Activated T-cell treated with anti-CD3 and anti-CD28 coated beads, Interleukin-2, amount 50 U/mL, for 24 hours (primary cell): ENCODE measurements around the gene VEPH1.

Experiments
- DNase-seq: peaks from one replicate; pipeline ENCODE4 v3.0.0-alpha.2; 2020
- H3K27ac Mint-ChIP-seq: 2 replicates; pipeline ENCODE4 v1.8.0; 2020; ENCODE audit warnings: mild to moderate bottlenecking, mixed read lengths
- H3K27me3 Mint-ChIP-seq: 2 replicates; pipeline ENCODE4 v1.8.0; 2020; ENCODE audit warnings: mixed read lengths
- H3K36me3 Mint-ChIP-seq: 2 replicates; pipeline ENCODE4 v1.8.0; 2020; ENCODE audit warnings: low read depth, mixed read lengths
- H3K4me1 Mint-ChIP-seq: 2 replicates; pipeline ENCODE4 v1.8.0; 2020; ENCODE audit warnings: low read depth, mixed read lengths
- H3K4me3 Mint-ChIP-seq: 2 replicates; pipeline ENCODE4 v1.8.0; 2020; ENCODE audit warnings: mild to moderate bottlenecking, moderate library complexity, mixed read lengths
- H3K9me3 Mint-ChIP-seq: 2 replicates; pipeline ENCODE4 v1.8.0; 2020; ENCODE audit warnings: mixed read lengths

Gene VEPH1

GRCh38 chr3:157381606-157382005 lies 121.6 kb downstream of the VEPH1 start:
- H3K4me1 Mint-ChIP-seq, result no peaks in the 10 kb centered on the region
- H3K27ac Mint-ChIP-seq, result no peak overlapping the region
- DNase-seq, result no peak
- H3K9me3 Mint-ChIP-seq, result no peaks in the 10 kb centered on the region
- no peaks in the 10 kb centered on the region for H3K27me3 Mint-ChIP-seq
- H3K4me3 Mint-ChIP-seq, result no peak overlapping the region
- H3K36me3 Mint-ChIP-seq, result no peaks in the 10 kb centered on the region

GRCh38 chr3:157379525-157380140 lies 123.6 kb downstream of the VEPH1 start:
- Mint-ChIP-seq H3K4me1 (no peaks in the 10 kb centered on the region), H3K27ac (no peak overlapping the region), H3K4me3 (no peak overlapping the region), H3K36me3 (no peaks in the 10 kb centered on the region), H3K9me3 (no peaks in the 10 kb centered on the region), H3K27me3 (no peaks in the 10 kb centered on the region)
- DNase-seq, result no peak

- no peaks in the 10 kb centered on the region for H3K27me3 Mint-ChIP-seq
Observed at GRCh38 chr3:157376603-157377300, 126.5 kb downstream of the VEPH1 start.

GRCh38 chr3:157375342-157375986 lies 127.8 kb downstream of the VEPH1 start:
- Mint-ChIP-seq H3K27me3 (no peaks in the 10 kb centered on the region), H3K4me1 (no peaks in the 10 kb centered on the region), H3K9me3 (no peaks in the 10 kb centered on the region), H3K27ac (no peak overlapping the region), H3K4me3 (no peak overlapping the region), H3K36me3 (no peaks in the 10 kb centered on the region)
- DNase-seq, result no peak

More at GRCh38 chr3:157376603-157377300, 126.5 kb downstream of the VEPH1 start:
- H3K36me3 Mint-ChIP-seq, result no peaks in the 10 kb centered on the region
- DNase-seq, result no peak
- no peaks in the 10 kb centered on the region for H3K4me1 Mint-ChIP-seq
- no peak overlapping the region for H3K4me3 Mint-ChIP-seq
- no peaks in the 10 kb centered on the region for H3K9me3 Mint-ChIP-seq
- no peak overlapping the region for H3K27ac Mint-ChIP-seq

GRCh38 chr3:157374933-157375332 lies 128.3 kb downstream of the VEPH1 start:
- no peak for DNase-seq
- H3K27ac Mint-ChIP-seq, result no peak overlapping the region
- H3K4me3 Mint-ChIP-seq, result no peak overlapping the region
- H3K27me3 Mint-ChIP-seq, result no peaks in the 10 kb centered on the region
- H3K9me3 Mint-ChIP-seq, result no peaks in the 10 kb centered on the region
- no peaks in the 10 kb centered on the region for H3K4me1 Mint-ChIP-seq
- no peaks in the 10 kb centered on the region for H3K36me3 Mint-ChIP-seq

- Mint-ChIP-seq H3K27me3 (no peaks in the 10 kb centered on the region), H3K4me1 (no peaks in the 10 kb centered on the region), H3K4me3 (no peak overlapping the region), H3K27ac (no peak overlapping the region), H3K36me3 (no peaks in the 10 kb centered on the region), H3K9me3 (no peaks in the 10 kb centered on the region)
- DNase-seq, result no peak
Observed at GRCh38 chr3:157373783-157374182, 129.4 kb downstream of the VEPH1 start.

GRCh38 chr3:157370867-157371266 lies 132.3 kb downstream of the VEPH1 start:
- H3K27ac Mint-ChIP-seq, result no peak overlapping the region
- no peaks in the 10 kb centered on the region for H3K4me1 Mint-ChIP-seq
- no peak overlapping the region for H3K4me3 Mint-ChIP-seq
- no peaks in the 10 kb centered on the region for H3K9me3 Mint-ChIP-seq
- H3K27me3 Mint-ChIP-seq, result no peaks in the 10 kb centered on the region
- no peak for DNase-seq
- H3K36me3 Mint-ChIP-seq, result no peaks in the 10 kb centered on the region

- H3K27ac Mint-ChIP-seq, result no peak overlapping the region
Observed at GRCh38 chr3:157369727-157370421, 133.3 kb downstream of the VEPH1 start.

GRCh38 chr3:157368171-157368570 lies 135.0 kb downstream of the VEPH1 start:
- H3K4me3 Mint-ChIP-seq, result no peak overlapping the region

More at GRCh38 chr3:157369727-157370421, 133.3 kb downstream of the VEPH1 start:
- Mint-ChIP-seq H3K36me3 (no peaks in the 10 kb centered on the region), H3K4me3 (no peak overlapping the region), H3K4me1 (no peaks in the 10 kb centered on the region), H3K27me3 (no peaks in the 10 kb centered on the region), H3K9me3 (no peaks in the 10 kb centered on the region)
- no peak for DNase-seq

GRCh38 chr3:157363393-157363792 lies 139.8 kb downstream of the VEPH1 start:
- no peak overlapping the region for H3K4me3 Mint-ChIP-seq
- no peak for DNase-seq
- no peaks in the 10 kb centered on the region for H3K9me3 Mint-ChIP-seq
- H3K27me3 Mint-ChIP-seq, result no peaks in the 10 kb centered on the region
- no peaks in the 10 kb centered on the region for H3K4me1 Mint-ChIP-seq
- no peak overlapping the region for H3K27ac Mint-ChIP-seq
- H3K36me3 Mint-ChIP-seq, result no peaks in the 10 kb centered on the region

More at GRCh38 chr3:157368171-157368570, 135.0 kb downstream of the VEPH1 start:
- no peaks in the 10 kb centered on the region for H3K4me1 Mint-ChIP-seq
- H3K27me3 Mint-ChIP-seq, result no peaks in the 10 kb centered on the region
- no peaks in the 10 kb centered on the region for H3K36me3 Mint-ChIP-seq
- H3K9me3 Mint-ChIP-seq, result no peaks in the 10 kb centered on the region
- H3K27ac Mint-ChIP-seq, result no peak overlapping the region
- DNase-seq, result no peak

- H3K4me3 Mint-ChIP-seq, result no peak overlapping the region
- DNase-seq, result no peak
- H3K4me1 Mint-ChIP-seq, result no peaks in the 10 kb centered on the region
- no peaks in the 10 kb centered on the region for H3K9me3 Mint-ChIP-seq
- no peak overlapping the region for H3K27ac Mint-ChIP-seq
- no peaks in the 10 kb centered on the region for H3K36me3 Mint-ChIP-seq
- no peaks in the 10 kb centered on the region for H3K27me3 Mint-ChIP-seq
Observed at GRCh38 chr3:157362348-157362747, 140.9 kb downstream of the VEPH1 start.

GRCh38 chr3:157360044-157360443 lies 143.2 kb downstream of the VEPH1 start:
- Mint-ChIP-seq H3K36me3 (no peaks in the 10 kb centered on the region), H3K4me1 (no peaks in the 10 kb centered on the region), H3K4me3 (no peak overlapping the region), H3K9me3 (no peaks in the 10 kb centered on the region), H3K27me3 (no peaks in the 10 kb centered on the region), H3K27ac (no peak overlapping the region)
- DNase-seq, result no peak

- Mint-ChIP-seq H3K4me1 (no peaks in the 10 kb centered on the region), H3K27me3 (no peaks in the 10 kb centered on the region), H3K9me3 (peaks cover 4% of the 10 kb centered on the region), H3K27ac (no peak overlapping the region), H3K36me3 (no peaks in the 10 kb centered on the region), H3K4me3 (no peak overlapping the region)
- DNase-seq, result no peak
Observed at GRCh38 chr3:157356541-157356940, 146.7 kb downstream of the VEPH1 start.

- Mint-ChIP-seq H3K4me3 (no peak overlapping the region), H3K27me3 (no peaks in the 10 kb centered on the region), H3K9me3 (peaks cover 8% of the 10 kb centered on the region), H3K27ac (no peak overlapping the region), H3K36me3 (no peaks in the 10 kb centered on the region), H3K4me1 (no peaks in the 10 kb centered on the region)
- DNase-seq, result no peak
Observed at GRCh38 chr3:157355276-157355675, 147.9 kb downstream of the VEPH1 start.

- Mint-ChIP-seq H3K9me3 (peaks cover 13% of the 10 kb centered on the region), H3K27ac (no peak overlapping the region), H3K4me3 (no peak overlapping the region), H3K36me3 (no peaks in the 10 kb centered on the region), H3K4me1 (no peaks in the 10 kb centered on the region), H3K27me3 (no peaks in the 10 kb centered on the region)
- no peak for DNase-seq
Observed at GRCh38 chr3:157354722-157355121, 148.5 kb downstream of the VEPH1 start.
